ENCODE results near the gene FRMD3. TPM values are rescaled to one million over a fixed set of nuclear protein-coding genes. Genes with fewer than 3 reads are reported as not detected.
"Not testable (repeated sequence)": the region's sequence is repeated elsewhere in the genome, so short reads cannot be mapped to it uniquely, and the experiment has no call there.

FRMD3 gene
- polyA plus RNA-seq, 1 donor from 2014 or later = 13.0 TPM

DNA sequence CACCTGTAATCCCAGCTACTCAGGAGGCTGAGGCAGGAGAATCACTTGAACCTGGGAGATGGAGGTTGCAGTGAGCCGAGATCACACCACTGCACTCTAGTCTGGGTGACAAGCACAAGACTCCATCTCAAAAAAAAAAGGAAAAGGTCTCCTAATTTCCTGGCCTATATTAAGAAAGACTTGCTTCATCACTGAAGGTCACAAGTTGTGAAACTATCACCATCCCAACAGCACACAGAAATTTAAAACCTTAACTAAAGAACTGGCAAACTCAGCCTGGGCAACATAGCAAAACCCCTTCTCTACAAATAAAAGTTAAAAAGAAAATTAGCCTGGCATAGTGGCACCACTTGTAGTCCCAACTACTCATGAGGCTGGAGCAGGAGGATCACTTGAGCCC is 17.2 kb downstream of the FRMD3 start:
- Histone ChIP-seq H3K79me2 (replicated peaks; ENCODE audit: insufficient read depth, low read length) (no peaks in the 10 kb centered on the region), H3K9me3 (ENCODE audit: low read length) (no peaks in the 10 kb centered on the region)

DNA sequence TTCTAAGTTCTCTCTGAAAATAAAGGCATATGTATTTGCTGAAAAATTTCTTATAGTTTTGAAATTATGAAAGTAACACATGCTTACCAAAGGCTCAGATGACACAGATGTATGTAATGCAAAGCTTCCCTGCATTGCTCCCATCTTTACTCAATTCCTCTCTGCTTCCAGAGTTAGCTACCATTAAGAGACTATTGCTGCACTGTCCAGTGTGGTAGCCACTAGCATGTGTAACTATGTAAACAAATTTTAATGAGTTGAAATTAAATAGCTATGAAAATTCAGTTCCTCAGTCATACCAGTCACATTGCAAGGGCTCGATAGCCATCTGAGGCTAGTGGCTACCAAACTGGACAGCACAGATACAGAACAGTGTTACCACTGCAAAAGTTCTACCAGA is 17.9 kb downstream of the FRMD3 start:
- TF ChIP-seq POLR2AphosphoS5 (IDR thresholded peaks at IDR 0.05) (no peak), SMC3 (conservative IDR thresholded peaks at IDR 0.05; ENCODE audit: poor library complexity) (no peak), EP300 (conservative IDR thresholded peaks at IDR 0.05; ENCODE audit: poor library complexity, severe bottlenecking) (no peak), CTCF (IDR thresholded peaks at IDR 0.05; ENCODE audit: poor library complexity, severe bottlenecking) (no peak), MXI1 (conservative IDR thresholded peaks at IDR 0.05; ENCODE audit: poor library complexity, severe bottlenecking) (no peak), EZH2 (IDR thresholded peaks at IDR 0.05; ENCODE audit: borderline replicate concordance, insufficient read depth, low read length, poor library complexity, severe bottlenecking) (no peak), TAF1 (IDR thresholded peaks at IDR 0.05; ENCODE audit: low read depth) (no peak), RAD21 (conservative IDR thresholded peaks at IDR 0.05) (no peak)
- TF ChIP-seq, protein P1, sequence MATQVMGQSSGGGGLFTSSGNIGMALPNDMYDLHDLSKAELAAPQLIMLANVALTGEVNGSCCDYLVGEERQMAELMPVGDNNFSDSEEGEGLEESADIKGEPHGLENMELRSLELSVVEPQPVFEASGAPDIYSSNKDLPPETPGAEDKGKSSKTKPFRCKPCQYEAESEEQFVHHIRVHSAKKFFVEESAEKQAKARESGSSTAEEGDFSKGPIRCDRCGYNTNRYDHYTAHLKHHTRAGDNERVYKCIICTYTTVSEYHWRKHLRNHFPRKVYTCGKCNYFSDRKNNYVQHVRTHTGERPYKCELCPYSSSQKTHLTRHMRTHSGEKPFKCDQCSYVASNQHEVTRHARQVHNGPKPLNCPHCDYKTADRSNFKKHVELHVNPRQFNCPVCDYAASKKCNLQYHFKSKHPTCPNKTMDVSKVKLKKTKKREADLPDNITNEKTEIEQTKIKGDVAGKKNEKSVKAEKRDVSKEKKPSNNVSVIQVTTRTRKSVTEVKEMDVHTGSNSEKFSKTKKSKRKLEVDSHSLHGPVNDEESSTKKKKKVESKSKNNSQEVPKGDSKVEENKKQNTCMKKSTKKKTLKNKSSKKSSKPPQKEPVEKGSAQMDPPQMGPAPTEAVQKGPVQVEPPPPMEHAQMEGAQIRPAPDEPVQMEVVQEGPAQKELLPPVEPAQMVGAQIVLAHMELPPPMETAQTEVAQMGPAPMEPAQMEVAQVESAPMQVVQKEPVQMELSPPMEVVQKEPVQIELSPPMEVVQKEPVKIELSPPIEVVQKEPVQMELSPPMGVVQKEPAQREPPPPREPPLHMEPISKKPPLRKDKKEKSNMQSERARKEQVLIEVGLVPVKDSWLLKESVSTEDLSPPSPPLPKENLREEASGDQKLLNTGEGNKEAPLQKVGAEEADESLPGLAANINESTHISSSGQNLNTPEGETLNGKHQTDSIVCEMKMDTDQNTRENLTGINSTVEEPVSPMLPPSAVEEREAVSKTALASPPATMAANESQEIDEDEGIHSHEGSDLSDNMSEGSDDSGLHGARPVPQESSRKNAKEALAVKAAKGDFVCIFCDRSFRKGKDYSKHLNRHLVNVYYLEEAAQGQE (IDR thresholded peaks at IDR 0.05; ENCODE audit: borderline replicate concordance) = no peak
- H2AFZ ChIP-seq (ENCODE audit: low read depth, low read length) = no peak overlapping the region

More for the DNA sequence above, 17.2 kb downstream of the FRMD3 start:
- Histone ChIP-seq H3K27me3 (ENCODE audit: insufficient read depth, low read depth, low read length) (no peaks in the 10 kb centered on the region), H3F3A (ENCODE audit: insufficient read depth, low read length, poor library complexity, severe bottlenecking) (no peaks in the 10 kb centered on the region), H3K4me2 (ENCODE audit: low read length) (no peak overlapping the region), H3K9me2 (ENCODE audit: insufficient read depth, low read length) (no peaks in the 10 kb centered on the region), H3K9ac (ENCODE audit: low read length) (no peak overlapping the region), H3K27ac (ENCODE audit: low read length) (no peak overlapping the region), H3K36me3 (ENCODE audit: insufficient read depth, low read length) (no peaks in the 10 kb centered on the region), H4K20me1 (ENCODE audit: insufficient read depth) (no peaks in the 10 kb centered on the region), H2AFZ (ENCODE audit: low read depth, low read length) (no peak overlapping the region), H3K4me3 (ENCODE audit: low read length) (no peak overlapping the region)
- no peak for TF ChIP-seq SMC3 (conservative IDR thresholded peaks at IDR 0.05; ENCODE audit: poor library complexity)
- no peak for TF ChIP-seq EZH2 (IDR thresholded peaks at IDR 0.05; ENCODE audit: borderline replicate concordance, insufficient read depth, low read length, poor library complexity, severe bottlenecking)
- no peak for TF ChIP-seq RAD21 (conservative IDR thresholded peaks at IDR 0.05)
- no peak for TF ChIP-seq POLR2AphosphoS5 (IDR thresholded peaks at IDR 0.05)
- TF ChIP-seq, protein P1 (IDR thresholded peaks at IDR 0.05; ENCODE audit: borderline replicate concordance) = no peak
- TF ChIP-seq EP300 (conservative IDR thresholded peaks at IDR 0.05; ENCODE audit: poor library complexity, severe bottlenecking) = no peak
- no peak for TF ChIP-seq TAF1 (IDR thresholded peaks at IDR 0.05; ENCODE audit: low read depth)
- no peak for TF ChIP-seq MXI1 (conservative IDR thresholded peaks at IDR 0.05; ENCODE audit: poor library complexity, severe bottlenecking)
- no peak for TF ChIP-seq CTCF (IDR thresholded peaks at IDR 0.05; ENCODE audit: poor library complexity, severe bottlenecking)

GRCh38 chr9:83517980-83518379 is 20.2 kb downstream of the FRMD3 start:
- H3K9ac ChIP-seq (ENCODE audit: low read length); H3K9me2 ChIP-seq (ENCODE audit: insufficient read depth, low read length); H3K79me2 ChIP-seq (replicated peaks; ENCODE audit: insufficient read depth, low read length); H3K27ac ChIP-seq (ENCODE audit: low read length); H3K9me3 ChIP-seq (ENCODE audit: low read length); H3K36me3 ChIP-seq (ENCODE audit: insufficient read depth, low read length); H3K4me3 ChIP-seq (ENCODE audit: low read length); H3K4me2 ChIP-seq (ENCODE audit: low read length); H3K27me3 ChIP-seq (ENCODE audit: insufficient read depth, low read depth, low read length); H4K20me1 ChIP-seq (ENCODE audit: insufficient read depth); H2AFZ ChIP-seq (ENCODE audit: low read depth, low read length); H3F3A ChIP-seq (ENCODE audit: insufficient read depth, low read length, poor library complexity, severe bottlenecking): not testable (repeated sequence)

More for the DNA sequence above, 17.9 kb downstream of the FRMD3 start:
- Histone ChIP-seq H3K27me3 (ENCODE audit: insufficient read depth, low read depth, low read length) (no peaks in the 10 kb centered on the region), H3K4me2 (ENCODE audit: low read length) (no peak overlapping the region), H3K9ac (ENCODE audit: low read length) (no peak overlapping the region), H4K20me1 (ENCODE audit: insufficient read depth) (no peaks in the 10 kb centered on the region), H3F3A (ENCODE audit: insufficient read depth, low read length, poor library complexity, severe bottlenecking) (no peaks in the 10 kb centered on the region), H3K9me2 (ENCODE audit: insufficient read depth, low read length) (no peaks in the 10 kb centered on the region), H3K79me2 (replicated peaks; ENCODE audit: insufficient read depth, low read length) (no peaks in the 10 kb centered on the region), H3K4me3 (ENCODE audit: low read length) (no peak overlapping the region), H3K27ac (ENCODE audit: low read length) (no peak overlapping the region), H3K9me3 (ENCODE audit: low read length) (no peaks in the 10 kb centered on the region), H3K36me3 (ENCODE audit: insufficient read depth, low read length) (no peaks in the 10 kb centered on the region)

Data from neural cell (in vitro differentiated cells).